ENCODE results near the gene LTBP2.

LTBP2 gene

GRCh38 chr14:74582910-74583581 lies 29.0 kb downstream of the LTBP2 start:
- Histone ChIP-seq H3K4me3 (replicated peaks; ENCODE audit: insufficient read depth, low read length) (no peak overlapping the region), H3K27me3 (ENCODE audit: insufficient read depth, poor library complexity, severe bottlenecking) (no peaks in the 10 kb centered on the region), H3K27ac (replicated peaks) (no peak overlapping the region)
- no peak for DNase-seq (ENCODE audit: low read depth in 1 of 2, low spot score in 1 of 2)
- TF ChIP-seq CTCF (IDR thresholded peaks at IDR 0.05; ENCODE audit: insufficient read depth, low read length) (no peak), GABPA (IDR thresholded peaks at IDR 0.05; ENCODE audit: low read depth) (no peak), REST (IDR thresholded peaks at IDR 0.05; ENCODE audit: insufficient replicate concordance, low read depth) (no peak), SPI1 (IDR thresholded peaks at IDR 0.05; ENCODE audit: borderline replicate concordance, low read depth) (no peak), POLR2AphosphoS5 (IDR thresholded peaks at IDR 0.05; ENCODE audit: low read depth) (no peak)

- Histone ChIP-seq H3K27ac (replicated peaks) (no peak overlapping the region), H3K4me3 (replicated peaks; ENCODE audit: insufficient read depth, low read length) (no peak overlapping the region)
- TF ChIP-seq REST (IDR thresholded peaks at IDR 0.05; ENCODE audit: insufficient replicate concordance, low read depth) = no peak
- no peak for TF ChIP-seq POLR2AphosphoS5 (IDR thresholded peaks at IDR 0.05; ENCODE audit: low read depth)
- no peak for TF ChIP-seq SPI1 (IDR thresholded peaks at IDR 0.05; ENCODE audit: borderline replicate concordance, low read depth)
- TF ChIP-seq GABPA (IDR thresholded peaks at IDR 0.05; ENCODE audit: low read depth) = no peak
- TF ChIP-seq CTCF (IDR thresholded peaks at IDR 0.05; ENCODE audit: insufficient read depth, low read length) = no peak
Observed at GRCh38 chr14:74580275-74580672, 31.8 kb downstream of the LTBP2 start.

GRCh38 chr14:74579447-74580274 lies 32.4 kb downstream of the LTBP2 start:
- H3K27ac ChIP-seq (replicated peaks) = no peak overlapping the region
- no peak for TF ChIP-seq CTCF (IDR thresholded peaks at IDR 0.05; ENCODE audit: insufficient read depth, low read length)
- no peak for TF ChIP-seq GABPA (IDR thresholded peaks at IDR 0.05; ENCODE audit: low read depth)
- no peak for TF ChIP-seq POLR2AphosphoS5 (IDR thresholded peaks at IDR 0.05; ENCODE audit: low read depth)
- no peak for TF ChIP-seq REST (IDR thresholded peaks at IDR 0.05; ENCODE audit: insufficient replicate concordance, low read depth)
- TF ChIP-seq SPI1 (IDR thresholded peaks at IDR 0.05; ENCODE audit: borderline replicate concordance, low read depth) = no peak
- no peak for DNase-seq (ENCODE audit: low read depth in 1 of 2, low spot score in 1 of 2)
- H3K4me3 ChIP-seq (replicated peaks; ENCODE audit: insufficient read depth, low read length) = no peak overlapping the region
- no peaks in the 10 kb centered on the region for H3K27me3 ChIP-seq (ENCODE audit: insufficient read depth, poor library complexity, severe bottlenecking)

More at GRCh38 chr14:74580275-74580672, 31.8 kb downstream of the LTBP2 start:
- H3K27me3 ChIP-seq (ENCODE audit: insufficient read depth, poor library complexity, severe bottlenecking) = no peaks in the 10 kb centered on the region
- no peak for DNase-seq (ENCODE audit: low read depth in 1 of 2, low spot score in 1 of 2)
